ENCODE data around the gene BTG2.
"Not testable (repeated sequence)": the region's sequence is repeated elsewhere in the genome, so short reads cannot be mapped to it uniquely, and the experiment has no call there.

Gene BTG2

GRCh38 chr1:203304919-203305808, at the start of gene BTG2:
Gene BTG2 (plus strand): TSS chr1:203305519. CDS start chr1:203305607, 88 bp downstream.
- DNase-seq (ENCODE audit: low read depth): peak; percentile 72

DNA sequence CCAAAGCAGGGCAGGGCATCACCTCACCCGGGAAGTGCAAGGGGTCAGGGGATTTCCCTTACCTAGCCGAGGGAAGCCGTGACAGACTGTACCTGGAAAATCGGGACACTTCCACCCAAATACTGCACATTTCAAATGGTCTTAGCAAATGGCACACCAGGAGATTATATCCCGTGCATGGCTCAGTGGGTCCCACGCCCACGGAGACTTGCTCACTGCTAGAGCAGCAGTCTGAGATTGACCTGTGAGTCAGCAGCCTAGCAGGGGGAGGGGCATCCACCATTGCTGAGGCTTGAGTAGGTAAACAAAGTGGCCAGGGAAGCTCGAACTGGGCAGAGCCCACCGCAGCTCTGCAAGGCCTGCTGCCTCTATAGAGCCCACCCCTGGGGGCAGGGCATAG, 48.7 kb upstream of the BTG2 start:
- DNase-seq (ENCODE audit: low read depth): not testable (repeated sequence)

DNA sequence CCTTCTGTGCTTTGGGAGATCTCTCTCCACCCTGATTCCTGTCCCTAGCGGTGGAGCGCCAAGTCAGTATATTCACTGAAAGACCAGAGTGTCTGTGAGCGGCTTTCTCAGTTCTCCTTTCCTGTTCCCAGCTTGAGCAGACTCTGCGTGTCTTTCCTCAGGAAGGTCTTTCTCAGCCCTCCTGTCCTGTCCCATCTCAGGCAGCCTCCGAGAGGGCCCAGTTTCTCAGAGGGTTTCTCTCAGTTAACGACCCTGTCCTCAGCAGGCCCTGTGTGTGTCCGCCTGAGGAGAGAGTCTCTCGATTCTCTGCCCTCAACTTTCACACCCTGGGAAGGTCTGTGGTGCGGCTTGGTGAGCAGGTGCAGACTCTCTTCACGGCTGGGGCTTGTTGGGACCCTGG, 41.8 kb upstream of the BTG2 start:
- DNase-seq (ENCODE audit: low read depth): no peak

DNA sequence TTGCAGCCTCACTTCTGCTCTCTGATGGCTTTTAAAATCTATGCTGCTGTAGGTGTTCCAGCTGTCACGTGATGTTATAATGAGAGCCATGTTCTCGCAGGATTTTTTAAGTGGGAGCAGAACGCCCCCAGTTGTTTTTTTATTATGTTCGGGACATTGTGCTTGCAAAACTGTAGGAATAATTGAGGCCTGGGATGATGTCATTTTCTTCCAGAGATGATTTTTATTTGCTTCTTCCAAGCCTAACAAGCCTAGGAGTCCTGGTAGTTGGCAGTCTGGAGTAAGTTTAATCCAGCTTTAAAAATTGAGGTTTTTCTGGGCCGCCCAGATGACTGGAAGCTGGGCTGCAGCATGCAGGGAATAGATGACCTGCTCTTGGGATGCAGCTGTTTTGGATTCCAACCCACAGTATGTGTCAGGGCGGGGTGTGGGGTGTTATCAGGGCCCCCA, 41.2 kb upstream of the BTG2 start:
- no peak for DNase-seq (ENCODE audit: low read depth)

DNA sequence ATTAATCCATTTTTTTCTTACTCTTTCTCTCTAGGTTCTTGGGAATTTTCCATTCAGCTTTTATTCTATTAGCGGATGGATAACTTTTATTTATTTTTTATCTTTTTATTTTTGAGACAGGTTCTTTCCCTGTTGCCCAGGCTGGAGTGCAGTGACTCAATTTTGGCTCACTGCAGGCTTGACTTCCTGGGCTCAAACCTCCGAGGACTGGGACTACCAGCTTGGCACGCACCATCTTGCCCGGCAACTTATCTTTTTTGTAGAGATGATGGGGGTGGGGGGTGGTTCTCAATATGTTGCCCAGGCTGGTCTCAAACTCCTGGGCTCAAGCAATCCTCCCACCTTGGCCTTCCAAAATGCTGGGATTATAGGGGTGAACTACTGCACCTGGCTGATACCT, 39.8 kb upstream of the BTG2 start:
- DNase-seq (ENCODE audit: low read depth): no peak

DNA sequence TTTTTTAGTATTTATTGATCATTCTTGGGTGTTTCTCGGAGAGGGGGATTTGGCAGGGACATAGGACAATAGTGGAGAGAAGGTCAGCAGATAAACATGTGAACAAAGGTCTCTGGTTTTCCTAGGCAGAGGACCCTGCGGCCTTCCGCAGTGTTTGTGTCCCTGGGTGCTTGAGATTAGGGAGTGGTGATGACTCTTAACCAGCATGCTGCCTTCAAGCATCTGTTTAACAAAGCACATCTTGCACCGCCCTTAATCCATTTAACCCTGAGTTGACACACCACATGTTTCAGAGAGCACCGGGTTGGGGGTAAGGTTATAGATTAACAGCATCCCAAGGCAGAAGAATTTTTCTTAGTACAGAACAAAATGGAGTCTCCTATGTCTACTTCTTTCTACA, 39.2 kb upstream of the BTG2 start:
- DNase-seq (ENCODE audit: low read depth): not testable (repeated sequence)

DNA sequence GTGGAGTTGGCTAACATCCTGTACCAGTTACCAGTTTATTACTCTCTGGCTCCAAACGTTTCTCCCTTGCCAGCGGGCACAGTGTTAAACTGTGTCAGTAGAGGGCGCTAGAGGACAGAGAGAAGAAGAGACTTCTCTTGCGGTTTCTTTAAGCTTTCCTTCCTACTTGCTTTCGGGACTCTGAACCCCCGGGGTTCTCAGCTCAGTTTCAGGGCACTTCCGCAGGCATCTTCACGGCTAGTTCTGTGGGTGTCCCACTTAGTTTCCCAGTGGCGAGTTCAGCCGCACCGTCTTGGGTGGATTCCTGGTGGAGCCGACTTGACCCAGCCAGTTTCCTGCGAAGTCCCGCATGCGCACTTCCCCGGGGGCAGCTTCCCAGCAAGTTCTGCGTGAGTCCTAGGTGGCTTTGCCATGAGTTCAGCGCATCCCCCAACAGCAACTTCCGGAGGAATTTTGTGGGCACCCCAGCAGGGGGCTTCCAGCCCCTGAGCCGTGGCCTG, 37.9 kb upstream of the BTG2 start:
- DNase-seq (ENCODE audit: low read depth): peak; percentile 48

DNA sequence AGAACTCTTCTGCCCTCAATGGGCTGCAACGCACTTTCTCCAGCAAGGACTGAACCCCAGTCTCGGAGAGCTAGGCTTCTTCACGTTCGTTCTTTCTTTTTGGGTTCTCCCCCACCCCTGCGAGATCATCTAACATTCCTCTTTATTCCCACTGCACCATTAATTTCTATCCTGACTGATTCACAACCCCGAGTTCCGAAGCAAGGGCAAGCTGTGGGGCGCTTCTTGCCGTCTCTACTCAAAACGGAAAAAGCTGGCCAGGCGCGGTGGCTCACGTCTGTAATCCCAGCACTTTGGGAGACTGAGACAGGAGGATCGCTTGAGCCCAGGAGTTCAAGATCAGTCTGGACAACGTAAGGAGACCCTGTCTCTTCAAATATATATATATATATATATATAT, 37.4 kb upstream of the BTG2 start:
- no peak for DNase-seq (ENCODE audit: low read depth)

DNA sequence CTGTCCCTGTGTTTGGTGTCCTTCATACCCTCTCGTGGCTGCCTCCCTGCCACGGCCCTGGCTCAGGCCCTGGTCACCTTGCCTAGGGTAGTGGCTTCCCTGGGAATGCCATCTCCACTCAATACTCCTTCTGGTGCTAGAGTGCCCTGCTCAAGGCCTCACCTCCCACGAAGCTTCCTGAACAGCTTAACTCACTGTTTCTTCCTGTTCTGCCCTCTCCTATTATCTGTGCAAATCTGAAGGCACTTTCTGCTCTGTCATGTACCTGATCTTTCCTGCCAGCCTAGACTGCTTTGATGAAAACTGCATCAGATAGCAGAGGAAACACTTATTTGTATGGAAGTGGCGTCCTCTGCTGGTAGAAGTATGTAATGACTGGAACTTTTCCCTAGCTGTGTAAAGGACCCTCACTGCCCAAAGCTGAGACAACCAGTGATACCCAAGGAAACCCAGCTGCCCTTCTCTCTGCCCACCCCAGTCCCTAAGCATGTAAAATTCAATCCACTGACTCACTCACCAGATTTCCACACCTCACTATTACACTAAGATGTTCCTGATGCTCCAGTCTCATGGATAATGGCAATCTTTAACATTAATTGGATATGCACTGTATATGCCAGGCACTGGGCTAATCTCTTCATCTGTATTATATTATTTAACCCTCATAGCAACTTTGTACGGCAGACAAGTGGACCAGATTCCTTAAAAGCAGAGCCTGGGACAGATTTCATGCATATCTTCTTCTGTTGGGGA, 36.2 kb upstream of the BTG2 start:
- DNase-seq (ENCODE audit: low read depth): no peak

DNA sequence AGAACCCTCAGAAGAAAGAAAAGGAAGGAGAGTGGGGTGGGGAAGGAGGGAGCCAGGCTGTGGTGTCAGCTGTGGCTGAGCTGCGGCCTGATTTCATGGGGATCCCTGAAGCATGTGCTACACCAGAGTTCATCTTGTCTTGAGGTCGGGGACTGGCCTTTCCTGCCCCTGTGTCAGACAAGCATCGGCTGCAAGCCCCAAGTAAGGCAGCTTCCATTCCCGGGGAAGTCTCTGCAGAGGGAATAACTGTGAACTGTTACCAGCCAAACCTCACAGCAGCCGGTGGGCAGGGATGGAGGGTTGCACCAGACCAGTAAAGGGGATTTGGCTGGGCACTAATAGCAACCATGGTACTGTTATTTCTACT, 35.7 kb upstream of the BTG2 start:
- no peak for DNase-seq (ENCODE audit: low read depth)

- DNase-seq (ENCODE audit: low read depth): no peak
These were observed 34.9 kb upstream of the BTG2 start for GRCh38 chr1:203270448-203270847.

DNA sequence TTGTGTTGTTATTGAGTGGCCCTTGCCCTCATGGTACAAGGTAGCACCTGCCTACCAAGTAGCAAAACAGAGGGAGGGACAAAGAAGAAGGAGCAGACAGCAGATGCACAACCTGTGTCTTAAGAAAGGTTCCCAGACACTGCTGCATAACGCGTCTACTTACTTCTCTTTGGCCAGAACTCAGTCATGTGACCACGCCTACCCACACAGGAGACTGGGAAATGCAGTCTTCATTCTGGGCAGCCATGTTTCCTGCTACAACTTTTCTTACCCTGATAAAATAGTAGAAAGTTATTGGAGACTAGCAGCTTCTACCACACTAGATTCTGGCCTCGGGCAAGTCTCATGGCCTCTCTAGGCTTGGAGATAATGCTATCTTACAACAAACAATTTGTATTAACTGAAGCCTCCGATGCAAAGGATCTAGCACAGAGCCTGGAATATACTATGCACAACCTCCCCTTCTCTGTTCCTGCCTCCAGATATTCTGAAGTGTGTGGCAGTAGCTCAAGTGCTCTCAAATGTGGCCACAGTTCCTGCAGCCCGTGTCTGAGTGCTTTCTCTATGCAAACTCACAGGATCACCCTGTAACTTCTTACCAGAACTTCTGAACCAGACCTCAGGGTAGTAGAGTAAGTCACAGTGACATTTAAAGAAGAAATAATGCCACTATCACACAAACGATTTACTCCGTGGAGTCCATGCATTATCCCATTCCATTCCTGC, 34.1 kb upstream of the BTG2 start:
- no peak for DNase-seq (ENCODE audit: low read depth)

- no peak for DNase-seq (ENCODE audit: low read depth)
These were observed 33.2 kb upstream of the BTG2 start for GRCh38 chr1:203271962-203272632.

DNA sequence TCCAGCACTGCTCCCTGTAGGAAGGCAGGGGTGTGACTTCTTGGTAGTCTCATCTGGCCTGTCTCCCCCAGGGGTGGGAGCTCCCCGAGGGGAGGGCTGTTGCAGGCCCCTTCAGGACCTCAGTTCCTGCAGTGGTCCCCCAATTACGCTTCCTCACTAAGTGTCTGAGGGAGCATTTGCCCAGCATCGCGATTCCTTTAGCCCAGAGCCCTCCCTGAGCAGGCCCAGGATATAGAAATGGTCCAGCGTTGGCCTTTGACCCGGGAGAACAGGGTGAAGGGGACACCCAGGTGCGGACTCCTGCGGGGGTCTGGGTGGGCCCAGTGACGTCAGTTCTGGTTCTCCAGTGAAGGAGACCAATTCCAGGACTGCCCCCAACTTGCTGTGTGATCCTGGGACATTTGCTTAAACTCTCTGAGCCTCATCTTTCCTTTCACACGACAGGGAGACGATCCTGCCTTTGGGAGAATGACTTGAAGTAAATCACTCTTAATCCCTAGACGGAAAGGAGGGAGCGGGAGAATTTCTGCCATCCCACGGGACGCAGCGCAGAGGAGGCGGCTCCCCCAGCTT, 32.6 kb upstream of the BTG2 start:
- no peak for DNase-seq (ENCODE audit: low read depth)

GRCh38 chr1:203273206-203273868, 32.0 kb upstream of the BTG2 start:
- DNase-seq (ENCODE audit: low read depth): peak; percentile 81

GRCh38 chr1:203273869-203274602, 31.3 kb upstream of the BTG2 start:
- DNase-seq (ENCODE audit: low read depth): no peak

DNA sequence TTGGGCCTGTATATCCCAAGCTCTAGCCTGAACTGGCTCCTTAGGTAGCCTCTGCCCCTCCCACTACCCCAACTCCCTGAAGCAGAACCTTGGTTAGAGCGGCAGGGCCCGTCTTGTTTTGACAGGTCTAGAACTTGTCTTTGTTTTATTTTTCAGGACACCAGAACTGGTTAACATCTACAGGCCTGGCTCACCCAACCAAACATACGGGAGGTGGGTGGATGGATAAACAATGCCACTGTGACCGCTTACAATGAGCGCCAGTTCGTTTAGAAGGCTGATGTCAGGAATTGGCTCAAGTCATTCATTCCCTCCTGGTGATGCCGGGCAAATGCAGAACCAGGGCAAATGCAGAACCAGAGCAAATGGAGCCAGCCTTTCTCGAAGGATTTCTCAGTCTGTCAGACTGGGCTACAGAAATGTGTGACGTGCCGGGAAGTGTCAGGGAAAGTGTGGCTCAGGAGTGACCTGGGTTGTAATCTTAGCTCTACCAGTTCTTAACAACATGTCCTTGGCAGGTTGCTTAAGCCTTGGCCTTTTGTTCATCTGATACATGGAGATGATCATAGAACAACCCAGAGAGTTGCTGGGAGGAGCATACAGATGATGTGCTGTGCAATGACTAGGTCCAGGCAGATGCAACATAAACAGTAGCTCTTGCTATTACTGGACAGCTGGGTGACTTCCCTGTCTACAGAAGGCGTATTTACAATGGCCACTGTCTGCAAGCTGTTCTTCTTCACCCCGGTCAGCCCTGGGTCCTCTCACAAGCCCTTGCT, 30.5 kb upstream of the BTG2 start:
- no peak for DNase-seq (ENCODE audit: low read depth)

GRCh38 chr1:203275656-203276272, 29.6 kb upstream of the BTG2 start:
- DNase-seq (ENCODE audit: low read depth): no peak

- DNase-seq (ENCODE audit: low read depth): no peak
These were observed 28.9 kb upstream of the BTG2 start for GRCh38 chr1:203276408-203276807.
